HCT116 (cell line): ENCODE data around the gene TLR4.

ENCODE experiments used
- EZH2 ChIP-seq: fragments of 200-600 bp; sonication (generic); IDR thresholded peaks from 2 replicates; pipeline ENCODE4 v1.6.1; 2017; ENCODE audit warnings: antibody characterized with exemption, mixed run types
- POLR2AphosphoS5 ChIP-seq: IDR thresholded peaks from 2 replicates; pipeline ENCODE4 v1.6.1; 2011; ENCODE audit warnings: mild to moderate bottlenecking, low read depth, low read length, moderate library complexity
- TF ChIP-seq, protein P1 (sequence below): IDR thresholded peaks from 2 replicates; pipeline ENCODE4 v1.6.1; 2012; ENCODE audit warnings: low read depth
- TF ChIP-seq, protein P2 (sequence below), 3 experiments: fragments of 200-600 bp in 1 of 3; sonication (generic) in 1 of 3; IDR thresholded peaks in 2 of 3; conservative IDR thresholded peaks in 1 of 3; 2 replicates each; pipeline ENCODE4 v1.5.1; 2012 to 2017; ENCODE audit warnings: low read depth in 2 of 3, low read length in 2 of 3, antibody characterized with exemption in 1 of 3, borderline replicate concordance in 1 of 3, control low read depth in 1 of 3, mild to moderate bottlenecking in 1 of 3, mixed read lengths in 1 of 3, mixed run types in 1 of 3, moderate library complexity in 1 of 3; ENCODE audit not compliant: insufficient read depth in 1 of 3

DNA sequence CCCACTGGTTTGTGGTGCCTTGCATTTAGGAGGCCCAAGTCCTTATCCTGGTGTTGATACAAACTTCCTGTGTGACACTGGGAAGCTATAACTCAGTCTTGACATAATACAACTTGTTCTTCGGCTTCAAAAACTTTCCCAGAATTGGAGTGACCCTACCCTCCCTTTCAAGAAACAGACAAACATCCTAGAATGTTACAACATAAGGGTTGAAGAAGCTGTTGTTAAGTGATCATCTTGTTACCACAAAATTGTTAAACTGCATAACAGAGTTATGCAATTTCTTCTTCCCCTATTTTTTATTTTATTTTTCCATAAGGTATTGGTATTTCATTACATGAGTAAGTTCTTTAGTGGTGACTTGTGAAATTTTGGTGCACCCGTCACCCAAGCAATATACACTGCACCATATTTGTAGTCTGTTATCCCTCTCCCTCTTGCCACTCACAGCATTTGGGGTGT, 21.3 kb downstream of the TLR4 start:
- TF ChIP-seq POLR2AphosphoS5 (no peak), EZH2 (no peak)
- TF ChIP-seq, protein P1, sequence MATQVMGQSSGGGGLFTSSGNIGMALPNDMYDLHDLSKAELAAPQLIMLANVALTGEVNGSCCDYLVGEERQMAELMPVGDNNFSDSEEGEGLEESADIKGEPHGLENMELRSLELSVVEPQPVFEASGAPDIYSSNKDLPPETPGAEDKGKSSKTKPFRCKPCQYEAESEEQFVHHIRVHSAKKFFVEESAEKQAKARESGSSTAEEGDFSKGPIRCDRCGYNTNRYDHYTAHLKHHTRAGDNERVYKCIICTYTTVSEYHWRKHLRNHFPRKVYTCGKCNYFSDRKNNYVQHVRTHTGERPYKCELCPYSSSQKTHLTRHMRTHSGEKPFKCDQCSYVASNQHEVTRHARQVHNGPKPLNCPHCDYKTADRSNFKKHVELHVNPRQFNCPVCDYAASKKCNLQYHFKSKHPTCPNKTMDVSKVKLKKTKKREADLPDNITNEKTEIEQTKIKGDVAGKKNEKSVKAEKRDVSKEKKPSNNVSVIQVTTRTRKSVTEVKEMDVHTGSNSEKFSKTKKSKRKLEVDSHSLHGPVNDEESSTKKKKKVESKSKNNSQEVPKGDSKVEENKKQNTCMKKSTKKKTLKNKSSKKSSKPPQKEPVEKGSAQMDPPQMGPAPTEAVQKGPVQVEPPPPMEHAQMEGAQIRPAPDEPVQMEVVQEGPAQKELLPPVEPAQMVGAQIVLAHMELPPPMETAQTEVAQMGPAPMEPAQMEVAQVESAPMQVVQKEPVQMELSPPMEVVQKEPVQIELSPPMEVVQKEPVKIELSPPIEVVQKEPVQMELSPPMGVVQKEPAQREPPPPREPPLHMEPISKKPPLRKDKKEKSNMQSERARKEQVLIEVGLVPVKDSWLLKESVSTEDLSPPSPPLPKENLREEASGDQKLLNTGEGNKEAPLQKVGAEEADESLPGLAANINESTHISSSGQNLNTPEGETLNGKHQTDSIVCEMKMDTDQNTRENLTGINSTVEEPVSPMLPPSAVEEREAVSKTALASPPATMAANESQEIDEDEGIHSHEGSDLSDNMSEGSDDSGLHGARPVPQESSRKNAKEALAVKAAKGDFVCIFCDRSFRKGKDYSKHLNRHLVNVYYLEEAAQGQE = no peak
- TF ChIP-seq, protein P2, sequence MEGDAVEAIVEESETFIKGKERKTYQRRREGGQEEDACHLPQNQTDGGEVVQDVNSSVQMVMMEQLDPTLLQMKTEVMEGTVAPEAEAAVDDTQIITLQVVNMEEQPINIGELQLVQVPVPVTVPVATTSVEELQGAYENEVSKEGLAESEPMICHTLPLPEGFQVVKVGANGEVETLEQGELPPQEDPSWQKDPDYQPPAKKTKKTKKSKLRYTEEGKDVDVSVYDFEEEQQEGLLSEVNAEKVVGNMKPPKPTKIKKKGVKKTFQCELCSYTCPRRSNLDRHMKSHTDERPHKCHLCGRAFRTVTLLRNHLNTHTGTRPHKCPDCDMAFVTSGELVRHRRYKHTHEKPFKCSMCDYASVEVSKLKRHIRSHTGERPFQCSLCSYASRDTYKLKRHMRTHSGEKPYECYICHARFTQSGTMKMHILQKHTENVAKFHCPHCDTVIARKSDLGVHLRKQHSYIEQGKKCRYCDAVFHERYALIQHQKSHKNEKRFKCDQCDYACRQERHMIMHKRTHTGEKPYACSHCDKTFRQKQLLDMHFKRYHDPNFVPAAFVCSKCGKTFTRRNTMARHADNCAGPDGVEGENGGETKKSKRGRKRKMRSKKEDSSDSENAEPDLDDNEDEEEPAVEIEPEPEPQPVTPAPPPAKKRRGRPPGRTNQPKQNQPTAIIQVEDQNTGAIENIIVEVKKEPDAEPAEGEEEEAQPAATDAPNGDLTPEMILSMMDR (IDR thresholded peaks at IDR 0.05 in 2 of 3, conservative IDR thresholded peaks at IDR 0.05 in 1 of 3; ENCODE audit: borderline replicate concordance in 1 of 3, insufficient read depth in 1 of 3, low read depth in 2 of 3, low read length in 2 of 3) = no peak
